Natural killer cell (primary cell): ENCODE measurements around the gene CFAP91. TPM values are rescaled to one million over a fixed set of nuclear protein-coding genes. Genes with fewer than 3 reads are reported as not detected.
"Not testable (repeated sequence)": the region's sequence is repeated elsewhere in the genome, so short reads cannot be mapped to it uniquely, and the experiment has no call there.

ENCODE experiments used
- ATAC-seq, 3 donors: fragments of 150-1000 bp in 2 of 3; fragments of 200-7000 bp in 1 of 3; cut with Tn5 transposase; 1 replicate in 1 of 3; 2 replicates in 2 of 3; pipeline ENCODE4 v1.10.0; 2021; ENCODE audit warnings: mild to moderate bottlenecking in 2 of 3, moderate library complexity in 2 of 3
- DNase-seq, 2 donors: peaks; one replicate each; pipeline versions ENCODE4 v3.0.0 to v3.0.0-alpha.2; 2013 to 2021; ENCODE audit warnings: mixed read lengths in 1 of 2
- H3K27ac ChIP-seq: one replicate; pipeline ENCODE4 v1.5.1; 2013; ENCODE audit warnings: mild to moderate bottlenecking, low read length
- H3K27me3 ChIP-seq: one replicate; pipeline ENCODE4 v1.6.1; 2013; ENCODE audit warnings: low read length; ENCODE audit not compliant: control insufficient read depth, insufficient read depth
- H3K36me3 ChIP-seq: one replicate; pipeline ENCODE4 v1.6.1; 2013; ENCODE audit warnings: low read length; ENCODE audit not compliant: control insufficient read depth, insufficient read depth
- H3K4me1 ChIP-seq: one replicate; pipeline ENCODE4 v1.6.1; 2013; ENCODE audit warnings: low read length; ENCODE audit not compliant: control insufficient read depth, insufficient read depth
- H3K4me3 ChIP-seq: one replicate; pipeline ENCODE4 v1.5.1; 2013; ENCODE audit warnings: low read length
- H3K9me3 ChIP-seq: one replicate; pipeline ENCODE4 v1.6.1; 2013; ENCODE audit warnings: low read length; ENCODE audit not compliant: control insufficient read depth, insufficient read depth
- H3K27ac Mint-ChIP-seq, 2 donors: one replicate each; pipeline ENCODE4 v1.8.0; 2022; ENCODE audit warnings: mild to moderate bottlenecking in 2 of 2, mixed read lengths in 2 of 2, moderate library complexity in 1 of 2
- H3K27me3 Mint-ChIP-seq, 2 donors: one replicate each; pipeline ENCODE4 v1.8.0; 2022; ENCODE audit warnings: low read depth in 2 of 2, mixed read lengths in 2 of 2
- H3K36me3 Mint-ChIP-seq: one replicate; pipeline ENCODE4 v1.8.0; 2022; ENCODE audit warnings: mixed read lengths
- H3K4me1 Mint-ChIP-seq, 2 donors: one replicate each; pipeline ENCODE4 v1.8.0; 2022; ENCODE audit warnings: mixed read lengths in 2 of 2
- H3K4me3 Mint-ChIP-seq: one replicate; pipeline ENCODE4 v1.8.0; 2022; ENCODE audit warnings: mild to moderate bottlenecking, moderate library complexity, mixed read lengths
- H3K9me3 Mint-ChIP-seq, 2 donors: one replicate each; pipeline ENCODE4 v1.8.0; 2022; ENCODE audit warnings: mixed read lengths in 2 of 2
- CTCF ChIP-seq: fragments of 200-600 bp; IDR thresholded peaks from one replicate; pipeline ENCODE4 v1.8.0; 2022; ENCODE audit warnings: antibody characterized with exemption
- WGBS: methylation state at CpG from one replicate; pipeline ENCODE4 v1.1.7; 2013; ENCODE audit warnings: missing lambda C conversion rate; ENCODE audit not compliant: insufficient coverage; 5-methylcytosine and 5-hydroxymethylcytosine counted together
- intact Hi-C: fragments of 100-400 bp; cut with micrococcal nuclease; formaldehyde crosslinking; loops from one replicate; pipeline ENCODE4 v1.14.2; 2022
- total RNA-seq, 4 donors: library from RNA; stranded (reverse); fragments of 120-200 nt in 1 of 4; gene quantifications; one replicate each; pipeline versions ENCODE4 v1.2.3 to v1.2.4, GENCODE V29; 2013 to 2022

The CFAP91 gene
- total RNA-seq, 3 donors from 2014 or later (not counting 1 experiment from before 2014, with no cell fraction given): 0.14 TPM; not detected in 2

- ATAC-seq (no peak), DNase-seq (no peak)
- no peak for TF ChIP-seq CTCF
- Mint-ChIP-seq H3K9me3 (no peaks in the 10 kb centered on the region), H3K4me1 (peaks cover 30 to 37% of the 10 kb centered on the region in 2 donors), H3K36me3 (peaks cover 7% of the 10 kb centered on the region), H3K4me3 (peak overlapping the region; percentile 95), H3K27me3 (no peaks in the 10 kb centered on the region), H3K27ac (peak overlapping the region; percentile 97 to 99)
- H3K27ac ChIP-seq: peak overlapping the region; percentile 93
- H3K27me3 ChIP-seq: no peaks in the 10 kb centered on the region
- no peaks in the 10 kb centered on the region for H3K9me3 ChIP-seq
- 91% methylated on average over 1 of the region's 1 CpG for WGBS
- H3K4me3 ChIP-seq: no peak overlapping the region
- H3K4me1 ChIP-seq: no peaks in the 10 kb centered on the region
- intact Hi-C loops: loop anchor here (2.0 to 10.0 kb wide), 3 partner anchors 177 to 419 kb away; partner anchors contain the start of genes GSK3B, TIMMDC1 and TMEM39A
- peaks cover 36% of the 10 kb centered on the region for H3K36me3 ChIP-seq
Measured at GRCh38 chr3:119676020-119676419, 26.8 kb upstream of the CFAP91 start.

GRCh38 chr3:119676771-119677640, 25.8 kb upstream of the CFAP91 start, which contains the start of gene COX17:
Gene COX17 (minus strand): TSS chr3:119677406. CDS start chr3:119677310, 96 bp downstream.
- H3K36me3 Mint-ChIP-seq: peaks cover 3% of the 10 kb centered on the region
- intact Hi-C loops: loop anchor here (1.0 to 10.0 kb wide), 4 partner anchors 26 to 418 kb away; partner anchors contain the start of genes CFAP91, GSK3B, TIMMDC1 and TMEM39A
- peak within 1 kb of the TSS; percentile 97 to 99 for H3K27ac Mint-ChIP-seq
- H3K4me3 Mint-ChIP-seq: peak within 1 kb of the TSS; percentile 95
- Histone ChIP-seq H3K4me1 (no peaks in the 10 kb centered on the region), H3K27me3 (no peaks in the 10 kb centered on the region), H3K36me3 (peaks cover 26% of the 10 kb centered on the region), H3K4me3 (peak within 1 kb of the TSS; percentile 60), H3K9me3 (no peaks in the 10 kb centered on the region), H3K27ac (peak within 1 kb of the TSS; percentile 93)
- 0% methylated on average over 40 of the region's 54 CpGs for WGBS
- peaks cover 30 to 31% of the 10 kb centered on the region in 2 donors for H3K4me1 Mint-ChIP-seq
- DNase-seq (peak; percentile 91 to 99), ATAC-seq (peak; percentile 86 to 92 (median 89))
- no peaks in the 10 kb centered on the region for H3K27me3 Mint-ChIP-seq
- H3K9me3 Mint-ChIP-seq: no peaks in the 10 kb centered on the region
- no peak for TF ChIP-seq CTCF

GRCh38 chr3:119677641-119677934, 25.2 kb upstream of the CFAP91 start:
- Mint-ChIP-seq H3K27ac (peak overlapping the region; percentile 97 to 99), H3K27me3 (no peaks in the 10 kb centered on the region), H3K4me1 (peaks cover 30% of the 10 kb centered on the region in 2 donors), H3K4me3 (peak overlapping the region; percentile 95), H3K36me3 (no peaks in the 10 kb centered on the region), H3K9me3 (no peaks in the 10 kb centered on the region)
- no peak for DNase-seq
- ATAC-seq: no peak
- intact Hi-C loops: loop anchor here (1.0 to 10.0 kb wide), 4 partner anchors 26 to 417 kb away; partner anchors contain the start of genes CFAP91, GSK3B, TIMMDC1 and TMEM39A
- Histone ChIP-seq H3K27ac (peak overlapping the region; percentile 93), H3K9me3 (no peaks in the 10 kb centered on the region), H3K36me3 (peaks cover 23% of the 10 kb centered on the region), H3K4me3 (peak overlapping the region; percentile 60), H3K4me1 (no peaks in the 10 kb centered on the region), H3K27me3 (no peaks in the 10 kb centered on the region)
- TF ChIP-seq CTCF: no peak
- WGBS: 8% methylated on average over 6 of the region's 6 CpGs

- H3K36me3 Mint-ChIP-seq, ATAC-seq, H3K27me3 Mint-ChIP-seq, H3K9me3 Mint-ChIP-seq, H3K9me3 ChIP-seq, H3K4me1 ChIP-seq, H3K4me3 ChIP-seq, H3K27me3 ChIP-seq, DNase-seq: not testable (repeated sequence)
- peak overlapping the region; percentile 97 to 99 for H3K27ac Mint-ChIP-seq
- intact Hi-C loops: loop anchor here (10.0 kb wide), 1 partner anchor 417 kb away; the partner anchor contains the start of gene GSK3B
- Histone ChIP-seq H3K27ac (peak overlapping the region; percentile 93), H3K36me3 (peaks cover 17% of the 10 kb centered on the region)
- peak overlapping the region; percentile 6 for H3K4me3 Mint-ChIP-seq
- H3K4me1 Mint-ChIP-seq: peaks cover 30% of the 10 kb centered on the region in 2 donors
- 98% methylated on average over 10 of the region's 10 CpGs for WGBS
Measured at GRCh38 chr3:119678209-119678608, 24.6 kb upstream of the CFAP91 start.
